Measurements from ENCODE around the gene ANGPTL1.

DNA sequence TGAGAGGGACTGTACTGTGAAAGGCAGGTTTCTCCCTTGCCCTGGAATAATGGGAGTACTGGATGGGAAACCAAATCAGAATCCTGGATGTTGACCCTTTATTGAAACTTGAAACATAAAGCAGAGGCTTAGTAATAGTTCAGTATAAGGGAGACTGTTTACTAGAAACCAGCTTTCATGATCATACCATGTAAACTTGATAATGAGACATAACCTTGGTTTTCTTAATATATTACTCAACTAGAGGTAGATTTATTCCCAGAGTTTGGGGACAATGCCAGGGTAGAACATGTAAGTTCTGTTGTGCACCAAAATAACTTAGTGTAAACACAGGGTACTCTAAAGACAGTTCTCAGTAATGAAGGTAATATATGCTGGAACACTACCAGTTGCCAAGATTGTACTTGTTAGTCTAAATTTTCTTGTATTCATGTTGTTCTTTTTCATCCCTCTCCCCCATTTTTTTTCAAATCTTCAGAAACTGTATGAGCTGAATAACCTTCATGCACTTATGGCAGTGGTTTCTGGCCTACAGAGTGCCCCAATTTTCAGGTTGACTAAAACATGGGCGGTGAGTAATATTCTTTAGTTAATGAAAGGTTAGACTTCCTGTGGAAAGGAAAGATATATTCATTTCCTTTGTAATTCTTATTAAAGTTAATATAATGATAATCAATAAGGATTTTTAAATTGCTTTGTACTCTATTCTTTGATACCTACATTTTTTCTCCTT is 49.6 kb downstream of the ANGPTL1 start:
- TF ChIP-seq, protein P1, sequence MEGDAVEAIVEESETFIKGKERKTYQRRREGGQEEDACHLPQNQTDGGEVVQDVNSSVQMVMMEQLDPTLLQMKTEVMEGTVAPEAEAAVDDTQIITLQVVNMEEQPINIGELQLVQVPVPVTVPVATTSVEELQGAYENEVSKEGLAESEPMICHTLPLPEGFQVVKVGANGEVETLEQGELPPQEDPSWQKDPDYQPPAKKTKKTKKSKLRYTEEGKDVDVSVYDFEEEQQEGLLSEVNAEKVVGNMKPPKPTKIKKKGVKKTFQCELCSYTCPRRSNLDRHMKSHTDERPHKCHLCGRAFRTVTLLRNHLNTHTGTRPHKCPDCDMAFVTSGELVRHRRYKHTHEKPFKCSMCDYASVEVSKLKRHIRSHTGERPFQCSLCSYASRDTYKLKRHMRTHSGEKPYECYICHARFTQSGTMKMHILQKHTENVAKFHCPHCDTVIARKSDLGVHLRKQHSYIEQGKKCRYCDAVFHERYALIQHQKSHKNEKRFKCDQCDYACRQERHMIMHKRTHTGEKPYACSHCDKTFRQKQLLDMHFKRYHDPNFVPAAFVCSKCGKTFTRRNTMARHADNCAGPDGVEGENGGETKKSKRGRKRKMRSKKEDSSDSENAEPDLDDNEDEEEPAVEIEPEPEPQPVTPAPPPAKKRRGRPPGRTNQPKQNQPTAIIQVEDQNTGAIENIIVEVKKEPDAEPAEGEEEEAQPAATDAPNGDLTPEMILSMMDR (IDR thresholded peaks at IDR 0.05) = no peak
- TF ChIP-seq POLR2A (IDR thresholded peaks at IDR 0.05) = no peak
